Thoracic aorta (tissue), 2 donors: Measurements from ENCODE around the gene CPNE2. TPM values are rescaled to one million over a fixed set of nuclear protein-coding genes. Genes with fewer than 3 reads are reported as not detected.

Experiments
- ATAC-seq: fragments of 150-250 bp; one replicate; pipeline ENCODE4 v1.8.0; 2017; ENCODE audit warnings: low read depth; ENCODE audit not compliant: insufficient number of reproducible peaks, low FRiP score
- DNase-seq: peaks from one replicate; pipeline ENCODE4 v3.0.0-alpha.2; 2020; ENCODE audit warnings: low spot score
- H3K27ac ChIP-seq, 2 donors: fragments of 200-600 bp; sonication (generic); 1 replicate in 1 of 2; 2 replicates in 1 of 2; pipeline ENCODE4 v1.5.1; 2016; ENCODE audit warnings: mild to moderate bottlenecking in 2 of 2, moderate library complexity in 2 of 2
- H3K27me3 ChIP-seq: fragments of 200-600 bp; sonication (generic); replicated peaks from 2 replicates; pipeline ENCODE4 v1.6.0; 2016; ENCODE audit warnings: mild to moderate bottlenecking; ENCODE audit not compliant: insufficient read depth
- H3K36me3 ChIP-seq: fragments of 200-600 bp; sonication (generic); one replicate; pipeline ENCODE4 v1.5.1; 2016
- H3K4me1 ChIP-seq, 2 donors: fragments of 200-600 bp; sonication (generic); 1 replicate in 1 of 2; 2 replicates in 1 of 2; pipeline versions ENCODE4 v1.5.1 to v1.6.0; 2016; ENCODE audit warnings: low read depth in 2 of 2, mild to moderate bottlenecking in 1 of 2; ENCODE audit not compliant: control insufficient read depth in 1 of 2
- H3K4me3 ChIP-seq: fragments of 200-600 bp; sonication (generic); 2 replicates; pipeline ENCODE4 v1.5.1; 2016; ENCODE audit warnings: mild to moderate bottlenecking
- H3K9me3 ChIP-seq: fragments of 200-600 bp; sonication (generic); 2 replicates; pipeline ENCODE4 v1.5.1; 2016
- CTCF ChIP-seq: fragments of 200-600 bp; sonication (generic); IDR thresholded peaks from one replicate; pipeline ENCODE4 v1.5.1; 2019; ENCODE audit warnings: antibody characterized with exemption
- total RNA-seq, 2 donors: library from RNA; depleted of rRNA; stranded (reverse); fragments of >200 nt; gene quantifications; one replicate each; pipeline versions ENCODE4 v1.1.0 to v1.2.3, GENCODE V29; 2016

The CPNE2 gene
- total RNA-seq, 2 donors from 2014 or later = 28.3 to 47.4 TPM

- no peak for TF ChIP-seq CTCF
- H3K4me1 ChIP-seq = peaks cover 33 to 49% of the 10 kb centered on the region in 2 donors
Measured at GRCh38 chr16:57196286-57196685, 103.9 kb downstream of the CPNE2 start.

GRCh38 chr16:57196753-57197152, 104.4 kb downstream of the CPNE2 start:
- H3K27me3 ChIP-seq = no peaks in the 10 kb centered on the region
- no peaks in the 10 kb centered on the region for H3K9me3 ChIP-seq
- H3K4me1 ChIP-seq = peaks cover 28 to 45% of the 10 kb centered on the region in 2 donors
- ATAC-seq (no peak), DNase-seq (no peak)
- peak overlapping the region in 1 of 2 donors; percentile 31 for H3K27ac ChIP-seq
- TF ChIP-seq CTCF = no peak
- peaks cover 5% of the 10 kb centered on the region for H3K36me3 ChIP-seq
- no peak overlapping the region for H3K4me3 ChIP-seq

More at GRCh38 chr16:57196286-57196685, 103.9 kb downstream of the CPNE2 start:
- Histone ChIP-seq H3K27ac (peak overlapping the region in 1 of 2 donors; percentile 31), H3K27me3 (no peaks in the 10 kb centered on the region), H3K4me3 (no peak overlapping the region), H3K36me3 (peaks cover 5% of the 10 kb centered on the region), H3K9me3 (no peaks in the 10 kb centered on the region)
- ATAC-seq (no peak), DNase-seq (no peak)

Other genes starting within 250 kb of the CPNE2 start
- not detected for gene SLC12A3, start 227.4 kb upstream of the CPNE2 start, total RNA-seq
- gene HERPUD1, start 160.4 kb upstream of the CPNE2 start, total RNA-seq = 100 to 1,000 TPM; 220 to 232 TPM
- gene CETP, start 130.6 kb upstream of the CPNE2 start, total RNA-seq = not detected
- gene NLRC5, start 103.0 kb upstream of the CPNE2 start, total RNA-seq = 10 to 100 TPM; 51.0 to 54.4 TPM
- gene PSME3IP1, start 93.5 kb downstream of the CPNE2 start, total RNA-seq = 10 to 100 TPM; 39.1 to 64.8 TPM
- gene RSPRY1, start 93.7 kb downstream of the CPNE2 start, total RNA-seq = 10 to 100 TPM; 28.7 to 32.5 TPM
- 10 to 100 TPM; 54.7 to 64.0 TPM for gene ARL2BP, start 152.7 kb downstream of the CPNE2 start, total RNA-seq
- gene PLLP, start 192.1 kb downstream of the CPNE2 start, total RNA-seq = 1 to 10 TPM; 3.1 to 8.6 TPM